Measurements from ENCODE around the gene BRIX1.

Gene BRIX1

GRCh38 chr5:34924462-34924765, 8.9 kb downstream of the BRIX1 start:
- in situ Hi-C loops (cut with HindIII; ENCODE audit: low pct_ligation_motif_present, low sequenced_read_pairs) = loop anchor here (25.0 kb wide), 1 partner anchor 437 kb away; no protein-coding TSS in a partner anchor
- H3K4me3 ChIP-seq (ENCODE audit: low read depth, low read length) = no peak overlapping the region
- no peaks in the 10 kb centered on the region for H3K27me3 ChIP-seq (replicated peaks)
- no peak for TF ChIP-seq CTCF (IDR thresholded peaks at IDR 0.05; ENCODE audit: low read depth, low read length, missing control alignments)
- DNase-seq = no peak
- H3K36me3 ChIP-seq (replicated peaks) = peaks cover 31% of the 10 kb centered on the region
- no peak overlapping the region for H3K27ac ChIP-seq

- H3K27me3 ChIP-seq (replicated peaks) = no peaks in the 10 kb centered on the region
- no peak overlapping the region for H3K27ac ChIP-seq
- no peak overlapping the region for H3K4me3 ChIP-seq (ENCODE audit: low read depth, low read length)
- in situ Hi-C loops (cut with HindIII; ENCODE audit: low pct_ligation_motif_present, low sequenced_read_pairs) = no loop called here
- DNase-seq = no peak
- peaks cover 25% of the 10 kb centered on the region for H3K36me3 ChIP-seq (replicated peaks)
- TF ChIP-seq CTCF (IDR thresholded peaks at IDR 0.05; ENCODE audit: low read depth, low read length, missing control alignments) = no peak
Measured at GRCh38 chr5:34926318-34926888, 10.9 kb downstream of the BRIX1 start.

- no peak for DNase-seq
- in situ Hi-C loops (cut with HindIII; ENCODE audit: low pct_ligation_motif_present, low sequenced_read_pairs) = no loop called here
- Histone ChIP-seq H3K36me3 (replicated peaks) (peaks cover 20% of the 10 kb centered on the region), H3K4me3 (ENCODE audit: low read depth, low read length) (no peak overlapping the region), H3K27me3 (replicated peaks) (no peaks in the 10 kb centered on the region), H3K27ac (no peak overlapping the region)
- no peak for TF ChIP-seq CTCF (IDR thresholded peaks at IDR 0.05; ENCODE audit: low read depth, low read length, missing control alignments)
Measured at GRCh38 chr5:34927785-34928184, 12.3 kb downstream of the BRIX1 start.

GRCh38 chr5:34928267-34928666, 12.8 kb downstream of the BRIX1 start:
- DNase-seq = no peak
- no peak overlapping the region for H3K27ac ChIP-seq
- in situ Hi-C loops (cut with HindIII; ENCODE audit: low pct_ligation_motif_present, low sequenced_read_pairs) = no loop called here
- no peak for TF ChIP-seq CTCF (IDR thresholded peaks at IDR 0.05; ENCODE audit: low read depth, low read length, missing control alignments)
- no peak overlapping the region for H3K4me3 ChIP-seq (ENCODE audit: low read depth, low read length)
- peaks cover 15% of the 10 kb centered on the region for H3K36me3 ChIP-seq (replicated peaks)
- H3K27me3 ChIP-seq (replicated peaks) = no peaks in the 10 kb centered on the region

GRCh38 chr5:34929134-34929719, 13.7 kb downstream of the BRIX1 start, which contains the start of gene DNAJC21:
Gene DNAJC21, plus strand, starts transcription at chr5:34929559. Its CDS starts 261 bp downstream, at chr5:34929820.
- peak; percentile 95 for DNase-seq
- in situ Hi-C loops (cut with HindIII; ENCODE audit: low pct_ligation_motif_present, low sequenced_read_pairs) = no loop called here
- Histone ChIP-seq H3K27ac (peak within 1 kb of the TSS; percentile 66), H3K27me3 (replicated peaks) (no peaks in the 10 kb centered on the region), H3K36me3 (replicated peaks) (peaks cover 14% of the 10 kb centered on the region), H3K4me3 (ENCODE audit: low read depth, low read length) (peak within 1 kb of the TSS; percentile 90)
- no peak for TF ChIP-seq CTCF (IDR thresholded peaks at IDR 0.05; ENCODE audit: low read depth, low read length, missing control alignments)
